ENCODE measurements around the gene MICAL1. TPM values are rescaled to one million over a fixed set of nuclear protein-coding genes. Genes with fewer than 3 reads are reported as not detected.

Gene MICAL1
- total and polyA plus RNA-seq, 10 of the 15 experiments (the other 5 are each of a cell fraction or from before 2014, with no cell fraction given) = 0.32 to 71.6 (median 45.3) TPM

DNA sequence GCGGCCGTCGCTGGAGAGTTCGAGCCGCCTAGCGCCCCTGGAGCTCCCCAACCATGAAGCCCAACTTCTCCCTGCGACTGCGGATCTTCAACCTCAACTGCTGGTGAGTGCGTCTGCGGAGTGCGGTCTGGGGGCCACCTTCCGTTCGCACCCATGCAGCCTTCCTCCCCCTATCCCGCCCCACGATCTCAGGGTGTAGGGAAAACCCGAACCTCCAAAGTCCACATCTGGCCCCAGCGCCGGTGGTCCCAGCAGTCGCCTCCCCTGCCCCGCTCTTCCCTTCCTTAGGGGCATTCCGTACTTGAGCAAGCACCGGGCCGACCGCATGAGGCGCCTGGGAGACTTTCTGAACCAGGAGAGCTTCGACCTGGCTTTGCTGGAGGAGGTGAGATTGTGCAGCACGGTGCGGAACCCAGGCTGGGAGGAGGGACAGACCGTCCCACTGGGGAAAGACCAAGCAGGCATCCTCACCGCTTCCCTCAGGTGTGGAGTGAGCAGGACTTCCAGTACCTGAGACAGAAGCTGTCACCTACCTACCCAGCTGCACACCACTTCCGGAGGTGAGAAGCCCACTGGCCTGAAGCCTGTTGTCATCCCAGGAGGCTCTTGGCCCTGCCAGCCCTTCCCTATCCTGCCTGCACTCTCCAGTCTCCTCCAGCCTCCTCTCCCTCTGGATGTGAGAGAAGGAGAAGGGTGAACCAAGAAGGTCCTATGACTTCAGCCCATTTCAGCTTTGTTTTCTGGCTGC, 14.3 kb downstream of the MICAL1 start:
- no peaks in the 10 kb centered on the region for H3K9me3 ChIP-seq (replicated peaks; ENCODE audit: control insufficient read depth, insufficient read depth, low read length)
- peaks cover 7% of the 10 kb centered on the region for H3K79me2 ChIP-seq (ENCODE audit: control insufficient read depth, insufficient read depth, low read length)
- ChIA-PET CTCF (interaction anchor here (0.8 to 4.8 kb wide), 10 partner anchors 9 to 598 kb away, joined by 3 to 30 read pairs (median 9); partner anchors contain the start of genes CD164, MICAL1, SESN1 and ZBTB24), SMC1A (ENCODE audit: uncharacterized antibody, unreplicated experiment) (interaction anchor here (1.0 to 4.7 kb wide), 12 partner anchors 9 to 359 kb away, joined by 3 to 34 read pairs (median 6); partner anchors contain the start of gene MICAL1), POLR2A (interaction anchor here (0.6 to 5.5 kb wide), 14 partner anchors 9 to 882 kb away, joined by 3 to 74 read pairs (median 4); partner anchors contain the start of genes AK9, CD164, CDC40 and FIG4), RAD21 (ENCODE audit: unreplicated experiment) (interaction anchor here (0.6 to 4.4 kb wide), 15 partner anchors 11 to 282 kb away, joined by 3 to 34 read pairs (median 4); partner anchors contain the start of genes CD164, MICAL1 and ZBTB24)
- ATAC-seq (peak; percentile 59), DNase-seq (ENCODE audit: low read depth, low spot score) (no peak), FAIRE-seq (peak; percentile 80)
- TSS peak; percentile 54 for BruUV-seq (replicated peaks)
- peak overlapping the region; percentile 87 for H3K4me3 ChIP-seq
- in situ Hi-C loops (cut with MboI) (no loop called here), intact Hi-C loops (cut with micrococcal nuclease; ENCODE audit: unreplicated experiment) (no loop called here)
- peak overlapping the region; percentile 90 for H2AFZ ChIP-seq (ENCODE audit: control insufficient read depth, low read depth, low read length)
- H3K4me2 ChIP-seq (ENCODE audit: control insufficient read depth, insufficient read depth) = peak overlapping the region; percentile 97
- under 1% methylated on average over 31 of the region's 31 CpGs for WGBS (ENCODE audit: insufficient coverage, insufficient replicate concordance, low lambda C conversion rate, missing lambda C conversion rate)
- no peaks in the 10 kb centered on the region for H3K27me3 ChIP-seq (replicated peaks in 1 of 2; ENCODE audit: control insufficient read depth in 2 of 2, insufficient read depth in 2 of 2, low read length in 1 of 2)
- H3K9ac ChIP-seq (ENCODE audit: control insufficient read depth, insufficient read depth, low read length) = peak overlapping the region; percentile 90
- H4K20me1 ChIP-seq (ENCODE audit: control insufficient read depth, insufficient read depth) = no peaks in the 10 kb centered on the region
- H3K27ac ChIP-seq (ENCODE audit: control insufficient read depth, insufficient read depth) = peak overlapping the region; percentile 81
- peaks cover 10 to 19% of the 10 kb centered on the region in 2 experiments for H3K36me3 ChIP-seq (ENCODE audit: control insufficient read depth in 2 of 2, insufficient read depth in 2 of 2, low read length in 1 of 2)
- H3K4me1 ChIP-seq (ENCODE audit: control insufficient read depth, insufficient read depth, low read length) = peaks cover 12% of the 10 kb centered on the region
- 0 out of 2 replicates have a peak, but pooled peaks have one; percentile 17 for TF ChIP-seq POLR2A (IDR thresholded peaks at IDR 0.05; ENCODE audit: low read depth, low read length)
- TF ChIP-seq HDGF (IDR thresholded peaks at IDR 0.05) = no peak
- TF ChIP-seq SMC3 (IDR thresholded peaks at IDR 0.05; ENCODE audit: borderline replicate concordance, low read length) = no peak
- no peak for TF ChIP-seq SIX5 (IDR thresholded peaks at IDR 0.05; ENCODE audit: low read depth, low read length, severe bottlenecking)
- 0 out of 2 replicates have a peak, but pooled peaks have one; percentile 8 for TF ChIP-seq SIN3A (IDR thresholded peaks at IDR 0.05; ENCODE audit: low read depth, low read length)
- no peak for TF ChIP-seq JUNB (IDR thresholded peaks at IDR 0.05)
- no peak for TF ChIP-seq MEF2B (IDR thresholded peaks at IDR 0.05; ENCODE audit: partially characterized antibody, poor library complexity, severe bottlenecking)
- no peak for TF ChIP-seq CHD1 (IDR thresholded peaks at IDR 0.05; ENCODE audit: low read depth, low read length)
- peak; percentile 52 for TF ChIP-seq RUNX3 (IDR thresholded peaks at IDR 0.05; ENCODE audit: low read length)
- TF ChIP-seq SP1 (IDR thresholded peaks at IDR 0.05; ENCODE audit: low read depth, low read length) = no peak
- TF ChIP-seq POLR2AphosphoS2 (IDR thresholded peaks at IDR 0.05; ENCODE audit: low read depth, low read length) = no peak
- no peak for TF ChIP-seq USF2 (IDR thresholded peaks at IDR 0.05; ENCODE audit: borderline replicate concordance, low read depth, low read length)
- TF ChIP-seq SRF (IDR thresholded peaks at IDR 0.05; ENCODE audit: low read depth in 2 of 2, low read length in 2 of 2) = no peak
- 0 out of 2 replicates have a peak, but pooled peaks have one; percentile 10 for TF ChIP-seq NKRF (conservative IDR thresholded peaks at IDR 0.05)
- 0 out of 2 replicates have a peak, but pooled peaks have one; percentile 11 for TF ChIP-seq LARP7 (IDR thresholded peaks at IDR 0.05)
- TF ChIP-seq IKZF2 (IDR thresholded peaks at IDR 0.05) = peak; percentile 34 to 61; a peak in 3 of 4 replicates
- no peak for TF ChIP-seq ELK1 (IDR thresholded peaks at IDR 0.05; ENCODE audit: low read depth, low read length)
- TF ChIP-seq, protein P1, sequence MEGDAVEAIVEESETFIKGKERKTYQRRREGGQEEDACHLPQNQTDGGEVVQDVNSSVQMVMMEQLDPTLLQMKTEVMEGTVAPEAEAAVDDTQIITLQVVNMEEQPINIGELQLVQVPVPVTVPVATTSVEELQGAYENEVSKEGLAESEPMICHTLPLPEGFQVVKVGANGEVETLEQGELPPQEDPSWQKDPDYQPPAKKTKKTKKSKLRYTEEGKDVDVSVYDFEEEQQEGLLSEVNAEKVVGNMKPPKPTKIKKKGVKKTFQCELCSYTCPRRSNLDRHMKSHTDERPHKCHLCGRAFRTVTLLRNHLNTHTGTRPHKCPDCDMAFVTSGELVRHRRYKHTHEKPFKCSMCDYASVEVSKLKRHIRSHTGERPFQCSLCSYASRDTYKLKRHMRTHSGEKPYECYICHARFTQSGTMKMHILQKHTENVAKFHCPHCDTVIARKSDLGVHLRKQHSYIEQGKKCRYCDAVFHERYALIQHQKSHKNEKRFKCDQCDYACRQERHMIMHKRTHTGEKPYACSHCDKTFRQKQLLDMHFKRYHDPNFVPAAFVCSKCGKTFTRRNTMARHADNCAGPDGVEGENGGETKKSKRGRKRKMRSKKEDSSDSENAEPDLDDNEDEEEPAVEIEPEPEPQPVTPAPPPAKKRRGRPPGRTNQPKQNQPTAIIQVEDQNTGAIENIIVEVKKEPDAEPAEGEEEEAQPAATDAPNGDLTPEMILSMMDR (IDR thresholded peaks at IDR 0.05 in 2 of 3, conservative IDR thresholded peaks at IDR 0.05 in 1 of 3; ENCODE audit: control insufficient read depth in 2 of 3, extremely low read depth in 1 of 3, insufficient read depth in 1 of 3, low read depth in 3 of 3, low read length in 3 of 3) = peak; percentile 12 to 38 (median 31); a peak in 3 of 6 replicates

Data from GM12878 (cell line).